NCI-H1092 (cell line): ENCODE measurements around the gene METTL15.
"Not testable (repeated sequence)": the region's sequence is repeated elsewhere in the genome, so short reads cannot be mapped to it uniquely, and the experiment has no call there.

Experiments
- DNase-seq: peaks from one replicate; lab custom pipeline; 2025; lab: John Stamatoyannopoulos, UW

The METTL15 gene

DNA sequence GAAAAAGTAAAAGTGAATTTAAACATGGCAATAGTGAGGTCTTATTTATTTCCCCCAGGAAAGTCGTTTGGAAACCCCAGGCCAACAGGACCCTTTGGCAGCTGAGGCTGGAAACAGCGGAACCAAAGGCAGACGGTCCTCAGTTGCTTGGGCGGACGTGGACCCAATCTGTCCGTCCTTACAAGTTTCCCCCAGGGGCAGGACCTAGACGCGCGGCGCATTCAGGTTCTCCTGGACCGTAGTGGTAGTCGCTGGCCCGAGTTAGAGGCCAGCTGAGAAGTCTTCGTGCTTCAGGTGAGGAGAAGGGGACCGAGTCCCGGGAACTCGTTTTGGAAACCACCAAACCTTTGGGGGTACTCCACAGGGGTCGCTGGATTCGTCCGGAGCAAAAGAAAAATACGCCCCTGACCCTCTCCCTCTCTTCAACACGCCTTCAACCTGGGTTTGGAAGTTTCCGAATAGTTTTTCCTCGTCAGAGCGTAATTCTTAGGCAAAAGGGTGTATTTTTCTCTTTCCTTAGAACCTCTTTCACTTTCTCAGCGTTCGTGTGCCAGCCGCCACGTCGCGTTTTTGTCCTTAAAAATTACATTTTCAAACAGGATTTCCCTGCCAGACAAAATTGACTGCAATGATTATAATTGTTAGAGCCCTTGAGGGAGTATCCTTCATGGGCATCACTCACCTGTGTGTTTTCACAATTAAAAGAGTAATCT, 2.1 kb downstream of the METTL15 start:
- peak; percentile 31 for DNase-seq

DNA sequence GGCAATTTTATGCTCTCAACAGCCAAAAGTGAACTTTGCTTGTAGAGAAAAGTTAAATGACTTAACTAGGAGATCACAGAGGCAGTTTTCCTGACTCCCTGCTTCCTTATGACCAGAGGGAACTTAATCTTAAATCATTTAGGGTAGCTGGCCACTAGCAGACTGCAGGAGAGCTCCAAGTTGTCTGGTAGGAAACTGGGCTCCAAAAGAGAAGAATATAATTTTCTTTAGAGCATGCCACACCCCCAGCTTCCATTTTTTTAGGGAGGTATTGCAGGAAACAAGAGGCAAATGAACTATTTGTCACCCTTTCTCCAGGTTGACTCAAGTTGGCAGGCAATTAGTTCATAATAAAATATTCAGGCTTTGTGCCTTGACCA, 2.6 kb downstream of the METTL15 start:
- DNase-seq: no peak

DNA sequence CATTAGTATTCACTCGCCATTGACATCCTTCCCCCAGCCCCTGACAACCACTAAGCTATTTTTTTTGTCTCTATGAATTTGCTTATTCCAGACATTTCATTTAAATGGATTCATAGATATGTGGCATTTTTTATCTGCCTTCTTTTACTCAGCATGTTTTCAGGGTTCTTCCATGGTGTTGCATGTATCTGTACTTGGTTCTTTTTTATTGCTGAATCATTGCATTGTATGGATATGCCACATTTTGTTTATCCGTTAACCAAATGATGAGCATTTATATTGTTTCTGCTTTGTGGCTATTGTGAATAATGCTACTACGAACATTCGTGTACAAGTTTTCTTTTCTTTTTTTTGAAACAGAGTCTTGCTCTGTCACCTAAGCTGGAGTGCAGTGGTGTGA, 5.9 kb downstream of the METTL15 start:
- no peak for DNase-seq

- no peak for DNase-seq
Observed at GRCh38 chr11:28114731-28115130, 6.5 kb downstream of the METTL15 start.

DNA sequence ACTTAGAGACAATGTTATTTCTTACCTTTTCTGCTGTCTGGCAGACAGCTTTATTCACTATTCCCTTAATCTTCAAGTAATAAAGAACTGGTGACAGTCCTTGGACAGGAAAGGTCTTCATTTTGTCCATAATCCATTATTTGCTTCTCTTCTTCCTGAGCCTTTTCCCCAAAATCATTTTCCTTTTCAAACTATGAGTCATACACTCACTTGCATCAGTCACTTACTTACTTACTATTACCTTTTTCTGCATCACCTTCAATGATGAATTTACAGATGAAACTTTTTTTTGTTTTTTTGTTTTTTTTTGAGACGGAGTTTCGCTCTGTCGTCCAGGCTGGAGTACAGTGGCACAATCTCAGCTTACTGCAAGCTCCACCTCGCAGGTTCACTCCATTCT, 9.5 kb downstream of the METTL15 start:
- DNase-seq: no peak

- no peak for DNase-seq
Observed at GRCh38 chr11:28123151-28123581, 15.0 kb downstream of the METTL15 start.

DNA sequence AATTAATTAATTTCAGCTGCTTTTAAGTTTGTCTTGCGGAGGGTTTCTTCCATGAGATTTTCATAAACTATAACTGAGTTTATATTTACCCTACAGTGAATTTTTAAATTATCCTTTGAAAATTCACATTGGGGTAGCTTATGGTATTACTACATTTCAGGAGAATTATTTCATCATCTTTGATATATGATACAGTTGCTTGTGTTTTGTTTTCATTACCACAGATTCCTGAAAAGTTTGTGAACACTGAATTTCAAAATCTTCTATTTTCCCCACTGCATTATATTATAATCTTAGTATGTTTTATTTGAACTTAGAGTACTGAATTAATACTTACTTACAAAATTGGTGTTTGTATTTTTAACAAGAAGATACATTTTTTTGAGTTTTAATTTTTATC, 24.4 kb downstream of the METTL15 start:
- DNase-seq: no peak

- DNase-seq: no peak
Observed at GRCh38 chr11:28133146-28133545, 25.0 kb downstream of the METTL15 start.

GRCh38 chr11:28136157-28136556, 28.0 kb downstream of the METTL15 start:
- DNase-seq: not testable (repeated sequence)

GRCh38 chr11:28137366-28137765, 29.2 kb downstream of the METTL15 start:
- no peak for DNase-seq

- DNase-seq: no peak
Observed at GRCh38 chr11:28137832-28138231, 29.6 kb downstream of the METTL15 start.

- DNase-seq: no peak
Observed at GRCh38 chr11:28139841-28140415, 31.7 kb downstream of the METTL15 start.

DNA sequence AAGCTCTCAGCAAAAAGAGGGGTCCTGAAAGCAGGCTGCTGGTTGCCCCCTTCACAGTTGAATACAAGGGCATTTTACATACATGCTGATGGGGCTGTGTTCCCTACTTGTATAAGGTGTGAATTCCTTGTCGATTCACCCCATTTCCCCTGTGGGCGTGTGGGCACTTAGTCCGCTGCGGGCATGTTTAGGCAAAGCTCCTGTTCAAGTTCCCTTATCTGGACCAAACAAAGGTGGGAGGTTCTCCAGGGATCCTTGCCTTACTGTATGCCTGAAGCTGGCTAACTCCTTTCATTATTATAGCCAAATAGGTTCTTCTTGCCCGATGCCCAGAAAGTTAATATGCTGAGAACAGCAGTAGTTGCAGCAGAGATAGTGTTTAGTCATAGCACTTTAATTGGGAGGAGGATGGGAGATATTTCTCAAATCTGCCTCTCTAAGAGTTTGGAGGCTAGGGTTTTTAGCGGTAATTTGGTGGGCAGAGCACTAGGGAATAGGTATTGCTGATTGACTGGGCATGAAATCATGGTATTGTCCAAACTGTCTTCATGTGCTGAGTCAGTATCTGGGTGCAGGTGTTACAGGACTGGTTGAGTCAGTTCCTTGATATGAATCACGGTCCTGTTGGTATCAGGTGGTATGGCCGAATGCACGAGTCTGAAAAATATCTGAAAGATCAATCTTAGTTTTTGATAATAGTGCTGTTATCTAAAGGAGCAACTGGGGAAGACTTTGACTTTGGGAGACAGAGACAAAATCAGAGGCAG, 32.7 kb downstream of the METTL15 start:
- no peak for DNase-seq

- no peak for DNase-seq
Observed at GRCh38 chr11:28142724-28143123, 34.5 kb downstream of the METTL15 start.

GRCh38 chr11:28144808-28145207, 36.6 kb downstream of the METTL15 start:
- DNase-seq: no peak

DNA sequence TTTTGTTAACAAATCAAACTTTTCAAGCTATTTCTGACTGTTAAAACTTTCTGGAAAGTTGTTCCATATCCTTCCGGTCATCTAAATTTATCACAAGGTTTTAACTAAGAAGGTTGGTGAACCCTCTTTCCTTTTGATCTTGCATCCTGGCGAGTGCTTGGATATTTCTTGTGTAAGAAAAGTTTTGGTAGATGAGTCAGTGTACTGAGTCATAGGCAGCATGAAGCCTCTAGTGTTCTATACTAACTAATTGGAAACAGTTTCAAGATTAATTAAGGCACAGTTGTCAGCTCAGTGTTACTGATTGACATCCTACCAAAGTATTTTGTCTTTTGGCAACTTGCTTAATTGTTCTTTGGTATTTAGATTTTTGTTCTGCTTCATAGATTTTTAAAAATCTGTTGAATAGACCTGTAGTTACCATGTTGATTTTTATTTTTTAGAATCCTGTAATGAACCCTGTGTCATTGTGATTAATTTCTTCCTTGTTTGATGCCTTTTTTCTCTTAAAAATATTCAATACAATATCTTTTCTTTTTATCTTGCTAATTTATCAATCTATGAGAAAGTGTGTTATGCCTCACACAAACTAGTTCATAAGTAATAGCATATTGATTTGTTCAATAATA, 38.0 kb downstream of the METTL15 start:
- no peak for DNase-seq

DNA sequence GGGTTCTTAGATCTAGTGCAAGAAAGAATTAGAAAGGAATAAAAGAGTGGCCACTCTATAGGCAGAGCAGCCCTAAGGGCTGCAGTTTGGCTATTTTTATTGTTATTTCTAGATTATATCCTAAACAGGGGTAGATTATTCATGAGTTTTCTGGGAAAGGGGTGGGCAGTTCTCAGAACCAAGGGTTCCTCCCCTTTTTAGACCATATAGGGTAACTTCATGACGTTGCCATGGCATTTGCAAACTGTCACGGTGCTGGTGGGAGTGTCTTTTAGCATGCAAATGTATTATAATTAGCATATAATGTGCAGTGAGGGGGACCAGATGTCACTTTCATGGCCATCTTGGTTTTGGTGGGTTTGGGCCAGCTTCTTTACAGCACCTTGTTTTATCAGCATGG, 44.6 kb downstream of the METTL15 start:
- no peak for DNase-seq

- no peak for DNase-seq
Observed at GRCh38 chr11:28153586-28153985, 45.4 kb downstream of the METTL15 start.

DNA sequence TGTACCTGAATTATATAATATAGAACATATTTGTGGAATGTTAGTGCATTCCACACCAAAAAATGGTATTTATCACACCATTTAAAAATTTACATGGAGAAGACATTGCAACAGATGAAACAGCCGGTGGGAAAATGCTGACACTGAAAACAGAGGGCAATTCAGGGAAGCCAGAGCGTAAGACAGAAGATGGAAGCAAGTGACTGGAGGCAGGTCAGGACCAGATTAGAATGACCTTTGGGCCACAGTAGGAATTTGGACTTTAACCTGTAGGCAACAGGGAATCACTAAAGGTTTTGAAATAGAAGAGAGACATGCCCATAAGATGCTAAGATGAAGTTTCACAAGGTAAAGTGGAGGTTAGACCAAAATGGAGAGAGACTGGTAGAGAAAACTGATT, 60.5 kb downstream of the METTL15 start:
- no peak for DNase-seq

- DNase-seq: no peak
Observed at GRCh38 chr11:28169816-28170215, 61.6 kb downstream of the METTL15 start.

GRCh38 chr11:28170759-28171158, 62.6 kb downstream of the METTL15 start:
- no peak for DNase-seq

- DNase-seq: no peak
Observed at GRCh38 chr11:28176351-28176750, 68.2 kb downstream of the METTL15 start.

- DNase-seq: no peak
Observed at GRCh38 chr11:28195449-28195848, 87.3 kb downstream of the METTL15 start.
